ENCODE data around the gene PREP.
"Not testable (repeated sequence)": the region's sequence is repeated elsewhere in the genome, so short reads cannot be mapped to it uniquely, and the experiment has no call there.

The PREP gene

DNA sequence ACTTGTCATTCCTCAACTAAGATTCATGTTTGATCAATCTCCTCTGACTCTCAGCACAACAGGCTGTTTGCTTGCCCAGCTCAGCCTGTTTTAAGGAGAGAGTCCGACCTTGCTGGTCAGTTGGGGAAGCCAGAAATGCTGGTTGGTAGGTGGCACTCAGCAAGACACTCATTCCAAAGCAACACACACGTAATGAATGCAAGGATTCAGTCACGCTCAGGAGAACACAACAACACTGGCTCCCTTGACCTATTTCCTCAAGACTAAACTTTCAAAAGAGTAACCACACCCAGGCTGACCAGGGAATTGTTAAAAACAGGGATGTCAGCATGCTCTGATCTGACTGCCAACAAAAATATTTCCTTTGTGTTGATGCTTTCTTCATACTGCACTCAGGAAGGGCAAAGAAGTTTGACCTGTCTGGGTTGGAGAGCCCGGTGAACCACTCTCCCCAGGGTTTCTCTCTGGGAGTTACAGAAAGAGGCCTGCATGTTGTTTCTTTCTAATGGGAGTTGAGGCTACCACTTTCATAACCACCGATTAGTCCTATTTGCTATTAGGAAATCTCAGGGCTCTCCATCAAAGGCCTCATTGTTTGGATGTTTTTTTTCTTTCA, 25.6 kb upstream of the PREP start (continued):
- TF ChIP-seq ZNF266 (tag by site-specific recombination; IDR thresholded peaks at IDR 0.05; ENCODE audit: low read depth): no peak
- TF ChIP-seq, protein P1, sequence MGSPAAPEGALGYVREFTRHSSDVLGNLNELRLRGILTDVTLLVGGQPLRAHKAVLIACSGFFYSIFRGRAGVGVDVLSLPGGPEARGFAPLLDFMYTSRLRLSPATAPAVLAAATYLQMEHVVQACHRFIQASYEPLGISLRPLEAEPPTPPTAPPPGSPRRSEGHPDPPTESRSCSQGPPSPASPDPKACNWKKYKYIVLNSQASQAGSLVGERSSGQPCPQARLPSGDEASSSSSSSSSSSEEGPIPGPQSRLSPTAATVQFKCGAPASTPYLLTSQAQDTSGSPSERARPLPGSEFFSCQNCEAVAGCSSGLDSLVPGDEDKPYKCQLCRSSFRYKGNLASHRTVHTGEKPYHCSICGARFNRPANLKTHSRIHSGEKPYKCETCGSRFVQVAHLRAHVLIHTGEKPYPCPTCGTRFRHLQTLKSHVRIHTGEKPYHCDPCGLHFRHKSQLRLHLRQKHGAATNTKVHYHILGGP (tag by site-specific recombination; IDR thresholded peaks at IDR 0.05): no peak

DNA sequence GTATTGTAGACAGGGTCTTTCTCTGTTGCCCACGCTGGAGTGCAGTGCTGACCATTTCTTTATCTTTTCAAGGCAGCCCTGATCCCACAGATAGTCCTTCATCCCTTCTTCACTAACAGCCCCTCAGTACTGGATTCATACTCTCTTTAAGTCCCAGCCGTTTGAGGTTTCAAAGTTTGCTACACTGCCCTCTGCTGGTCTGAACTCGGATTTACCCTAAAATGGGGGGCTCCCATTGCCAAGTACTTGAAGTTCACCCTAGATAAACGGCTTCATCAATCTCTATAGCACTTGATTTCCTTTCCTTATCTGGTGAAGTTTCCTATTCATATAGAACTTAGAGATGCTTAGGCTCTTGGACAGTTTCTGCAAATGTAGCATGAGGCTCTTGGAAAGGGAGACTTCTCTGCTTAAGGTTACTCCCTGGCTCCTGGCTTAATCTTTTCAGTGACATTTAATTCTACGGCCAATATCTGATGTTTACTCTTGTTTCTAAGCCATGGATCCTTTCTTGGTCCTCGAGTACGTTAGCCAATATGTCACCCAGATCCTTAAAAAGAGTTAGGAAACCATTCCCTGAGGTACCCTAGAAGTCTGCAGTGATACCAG, 21.4 kb upstream of the PREP start:
- Histone ChIP-seq H3K36me3 (ENCODE audit: control insufficient read depth in 2 of 2, insufficient read depth in 1 of 2, low read length in 2 of 2) (no peaks in the 10 kb centered on the region), H3K4me1 (ENCODE audit: control insufficient read depth, insufficient read depth, low read length) (no peaks in the 10 kb centered on the region), H3K4me3 (ENCODE audit: low read depth, low read length) (no peak overlapping the region), H3K9me3 (ENCODE audit: control insufficient read depth, insufficient read depth, low read depth, low read length) (no peaks in the 10 kb centered on the region), H3K27ac (ENCODE audit: extremely low read depth, low read depth, low read length) (no peak overlapping the region)
- ChIA-PET CTCF (interaction anchor here (1.0 to 3.9 kb wide), 11 partner anchors 8 to 797 kb away, joined by 3 to 35 read pairs (median 4); no protein-coding TSS in a partner anchor), POLR2A (no interaction called here)
- TF ChIP-seq ZNF654 (tag by site-specific recombination; IDR thresholded peaks at IDR 0.05; ENCODE audit: low read depth): peak; percentile 53
- TF ChIP-seq, protein P2, sequence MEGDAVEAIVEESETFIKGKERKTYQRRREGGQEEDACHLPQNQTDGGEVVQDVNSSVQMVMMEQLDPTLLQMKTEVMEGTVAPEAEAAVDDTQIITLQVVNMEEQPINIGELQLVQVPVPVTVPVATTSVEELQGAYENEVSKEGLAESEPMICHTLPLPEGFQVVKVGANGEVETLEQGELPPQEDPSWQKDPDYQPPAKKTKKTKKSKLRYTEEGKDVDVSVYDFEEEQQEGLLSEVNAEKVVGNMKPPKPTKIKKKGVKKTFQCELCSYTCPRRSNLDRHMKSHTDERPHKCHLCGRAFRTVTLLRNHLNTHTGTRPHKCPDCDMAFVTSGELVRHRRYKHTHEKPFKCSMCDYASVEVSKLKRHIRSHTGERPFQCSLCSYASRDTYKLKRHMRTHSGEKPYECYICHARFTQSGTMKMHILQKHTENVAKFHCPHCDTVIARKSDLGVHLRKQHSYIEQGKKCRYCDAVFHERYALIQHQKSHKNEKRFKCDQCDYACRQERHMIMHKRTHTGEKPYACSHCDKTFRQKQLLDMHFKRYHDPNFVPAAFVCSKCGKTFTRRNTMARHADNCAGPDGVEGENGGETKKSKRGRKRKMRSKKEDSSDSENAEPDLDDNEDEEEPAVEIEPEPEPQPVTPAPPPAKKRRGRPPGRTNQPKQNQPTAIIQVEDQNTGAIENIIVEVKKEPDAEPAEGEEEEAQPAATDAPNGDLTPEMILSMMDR (tag by site-specific recombination; IDR thresholded peaks at IDR 0.05): no peak

DNA sequence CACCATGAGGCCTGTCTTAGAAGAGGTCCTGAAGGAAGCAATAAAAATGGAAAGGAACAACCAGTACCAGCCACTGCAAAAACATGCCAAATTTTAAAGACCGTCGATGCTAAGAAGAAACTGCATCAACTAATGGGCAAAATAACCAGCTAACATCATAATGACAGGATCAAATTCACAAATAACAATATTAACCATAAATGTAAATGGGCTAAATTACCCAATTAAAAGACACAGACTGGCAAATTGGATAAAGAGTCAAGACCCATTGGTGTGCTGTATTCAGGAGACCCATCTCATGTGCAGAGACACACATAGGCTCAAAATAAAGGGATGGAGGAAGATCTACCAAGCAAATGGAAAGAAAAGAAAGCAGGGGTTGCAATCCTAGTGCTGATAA, 14.1 kb upstream of the PREP start:
- H3K4me3 ChIP-seq (ENCODE audit: low read depth, low read length); H3K4me1 ChIP-seq (ENCODE audit: control insufficient read depth, insufficient read depth, low read length); H3K36me3 ChIP-seq (ENCODE audit: control insufficient read depth in 2 of 2, insufficient read depth in 1 of 2, low read length in 2 of 2); H3K9me3 ChIP-seq (ENCODE audit: control insufficient read depth, insufficient read depth, low read depth, low read length); POLR2A ChIA-PET; H3K27ac ChIP-seq (ENCODE audit: extremely low read depth, low read depth, low read length): not testable (repeated sequence)
- CTCF ChIA-PET: interaction anchor here (0.9 to 1.6 kb wide), 3 partner anchors 8 to 132 kb away, joined by 3 to 4 read pairs (median 3); partner anchors contain the start of gene PREP
- TF ChIP-seq ZNF558 (tag by site-specific recombination; IDR thresholded peaks at IDR 0.05): peak; percentile 14; the same call in 1 of the 2 replicates

DNA sequence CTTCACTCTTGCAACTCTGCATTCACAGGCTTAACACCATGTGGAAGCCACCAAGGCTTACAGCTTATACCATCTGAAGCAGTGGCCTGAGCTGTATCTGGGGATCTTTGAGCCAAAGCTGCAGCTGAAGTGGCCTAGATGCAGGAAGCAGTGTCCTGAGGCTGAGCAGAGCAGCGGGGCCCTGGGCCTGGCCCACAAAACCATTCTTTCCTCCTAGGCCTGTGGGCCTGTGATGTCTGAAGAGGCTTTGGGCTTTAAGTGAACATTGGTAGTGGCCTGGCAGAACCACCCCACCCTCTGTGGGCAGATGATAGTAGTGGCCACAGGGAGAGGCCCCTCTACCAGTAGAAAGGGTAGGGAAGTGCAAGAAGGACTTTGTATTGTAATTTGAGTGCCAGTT, 6.9 kb upstream of the PREP start:
- H3K9me3 ChIP-seq (ENCODE audit: control insufficient read depth, insufficient read depth, low read depth, low read length): no peaks in the 10 kb centered on the region
- H3K36me3 ChIP-seq (ENCODE audit: control insufficient read depth in 2 of 2, insufficient read depth in 1 of 2, low read length in 2 of 2): no peaks in the 10 kb centered on the region
- H3K4me3 ChIP-seq (ENCODE audit: low read depth, low read length): no peak overlapping the region
- POLR2A ChIA-PET: no interaction called here
- CTCF ChIA-PET: interaction anchor here (0.6 to 2.3 kb wide), 2 partner anchors 16 to 621 kb away, joined by 3 to 5 read pairs; no protein-coding TSS in a partner anchor
- no peak overlapping the region for H3K27ac ChIP-seq (ENCODE audit: extremely low read depth, low read depth, low read length)
- no peaks in the 10 kb centered on the region for H3K4me1 ChIP-seq (ENCODE audit: control insufficient read depth, insufficient read depth, low read length)
- TF ChIP-seq SETDB1 (IDR thresholded peaks at IDR 0.05; ENCODE audit: insufficient read length, low read length) (peak; percentile 31), ZNF585B (tag by site-specific recombination; IDR thresholded peaks at IDR 0.05) (peak; percentile 96), ZNF24 (tag by site-specific recombination; IDR thresholded peaks at IDR 0.05) (no peak), ZNF223 (tag by site-specific recombination; IDR thresholded peaks at IDR 0.05) (no peak)

DNA sequence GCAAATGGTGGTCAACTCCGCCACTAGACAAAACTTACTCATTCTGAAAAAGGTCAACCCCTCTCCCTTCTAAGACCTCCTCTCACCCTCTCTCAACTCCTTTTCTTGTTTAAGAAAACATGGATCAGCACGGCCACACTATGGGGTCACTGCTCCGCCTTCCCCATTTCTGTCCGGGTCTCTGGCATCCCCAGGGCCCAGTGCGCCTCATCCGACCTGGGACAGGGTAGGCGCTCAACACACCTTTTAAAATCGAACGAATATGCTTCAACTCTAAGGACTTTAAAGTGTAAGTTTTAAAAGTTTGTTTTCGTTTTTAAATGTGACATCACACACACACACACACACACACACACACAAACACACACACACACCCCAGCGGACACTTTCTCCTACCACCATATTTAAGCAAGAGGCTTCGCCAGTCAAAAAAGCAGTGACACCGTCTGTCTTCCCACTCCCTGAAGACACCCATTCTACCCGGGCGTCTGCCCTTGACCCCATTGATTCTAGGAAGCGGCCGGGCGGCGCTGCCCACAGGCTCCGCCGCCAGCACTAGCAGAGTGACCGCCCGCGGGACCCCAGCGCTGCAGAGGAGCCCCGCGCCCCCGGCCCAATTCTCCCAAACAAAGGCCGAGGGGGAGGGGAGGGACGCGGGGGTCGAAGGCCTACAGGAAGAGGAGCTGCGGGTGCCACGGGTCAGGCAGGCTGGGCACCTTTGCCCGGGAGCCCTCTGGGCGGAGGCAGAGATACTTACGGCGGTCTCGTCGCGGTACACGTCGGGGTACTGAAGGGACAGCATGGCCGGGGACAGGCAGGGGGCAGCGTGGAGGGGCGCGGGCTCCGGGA, 568 bp downstream of the PREP start:
- ChIA-PET POLR2A (interaction anchor here (0.8 to 1.3 kb wide), 3 partner anchors 9 to 39 kb away, joined by 3 to 5 read pairs (median 4); no protein-coding TSS in a partner anchor), CTCF (interaction anchor here (0.5 to 2.1 kb wide), 26 partner anchors 8 to 1224 kb away, joined by 3 to 14 read pairs (median 3); a partner anchor contains a TSS)
- H3K4me1 ChIP-seq (ENCODE audit: control insufficient read depth, insufficient read depth, low read length): 0 out of 2 replicates have a peak, but pooled peaks cover 3% of the 10 kb centered on the region
- no peaks in the 10 kb centered on the region for H3K9me3 ChIP-seq (ENCODE audit: control insufficient read depth, insufficient read depth, low read depth, low read length)
- peak overlapping the region; percentile 70; the same call in 1 of the 2 replicates for H3K27ac ChIP-seq (ENCODE audit: extremely low read depth, low read depth, low read length)
- H3K4me3 ChIP-seq (ENCODE audit: low read depth, low read length): peak overlapping the region; percentile 73
- peaks cover 0 to 1% of the 10 kb centered on the region in 2 experiments; a peak in 1 of 3 replicates for H3K36me3 ChIP-seq (ENCODE audit: control insufficient read depth in 2 of 2, insufficient read depth in 1 of 2, low read length in 2 of 2)
- TF ChIP-seq KLF9 (tag by site-specific recombination; IDR thresholded peaks at IDR 0.05; ENCODE audit: low read depth) (0 out of 2 replicates have a peak, but pooled peaks have one; percentile 12), BCL11A (tag by site-specific recombination; IDR thresholded peaks at IDR 0.05; ENCODE audit: low read depth) (peak; percentile 40; the same call in 1 of the 2 replicates), ZNF366 (tag by site-specific recombination; conservative IDR thresholded peaks at IDR 0.05) (0 out of 2 replicates have a peak, but pooled peaks have one; percentile 12), ZBTB17 (tag by site-specific recombination; IDR thresholded peaks at IDR 0.05) (peak; percentile 99), ZBTB8A (tag by site-specific recombination; IDR thresholded peaks at IDR 0.05) (peak; percentile 71), ZNF514 (tag by site-specific recombination; IDR thresholded peaks at IDR 0.05) (no peak), ZNF501 (tag by site-specific recombination; IDR thresholded peaks at IDR 0.05) (peak; percentile 72), EGR2 (tag by site-specific recombination; IDR thresholded peaks at IDR 0.05; ENCODE audit: low read depth) (peak; percentile 52), ZBTB20 (tag by site-specific recombination; IDR thresholded peaks at IDR 0.05) (peak; percentile 74), ZFHX2 (tag by site-specific recombination; conservative IDR thresholded peaks at IDR 0.05) (peak; percentile 39; the same call in 1 of the 2 replicates), IKZF3 (tag by site-specific recombination; IDR thresholded peaks at IDR 0.05) (no peak), SP7 (tag by site-specific recombination; IDR thresholded peaks at IDR 0.05) (0 out of 2 replicates have a peak, but pooled peaks have one; percentile 23)
